NCI-H146 (cell line): ENCODE measurements around the gene ADGRG7.

ENCODE experiments used
- DNase-seq: peaks from one replicate; lab custom pipeline; 2025; lab: John Stamatoyannopoulos, UW

The ADGRG7 gene

DNA sequence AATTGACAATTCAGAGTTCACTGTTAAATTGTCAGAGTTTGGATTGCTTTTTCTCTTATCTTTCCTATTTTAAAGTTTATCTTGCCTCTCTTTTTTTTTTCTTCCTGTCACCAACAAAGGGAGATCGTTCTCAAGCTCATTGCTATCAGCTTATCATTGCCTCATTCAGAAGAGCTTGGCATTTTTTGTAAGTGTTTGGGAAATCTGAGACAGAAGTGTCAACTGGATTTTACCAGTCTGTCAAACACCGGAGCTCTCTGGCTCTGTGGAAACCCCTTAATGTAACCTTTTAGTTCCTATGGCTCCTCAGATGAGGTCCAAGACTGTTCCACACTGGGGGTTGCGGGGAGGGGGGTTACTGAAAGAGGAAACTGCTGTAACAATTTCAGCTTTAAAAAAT, 89.3 kb downstream of the ADGRG7 start:
- no peak for DNase-seq

DNA sequence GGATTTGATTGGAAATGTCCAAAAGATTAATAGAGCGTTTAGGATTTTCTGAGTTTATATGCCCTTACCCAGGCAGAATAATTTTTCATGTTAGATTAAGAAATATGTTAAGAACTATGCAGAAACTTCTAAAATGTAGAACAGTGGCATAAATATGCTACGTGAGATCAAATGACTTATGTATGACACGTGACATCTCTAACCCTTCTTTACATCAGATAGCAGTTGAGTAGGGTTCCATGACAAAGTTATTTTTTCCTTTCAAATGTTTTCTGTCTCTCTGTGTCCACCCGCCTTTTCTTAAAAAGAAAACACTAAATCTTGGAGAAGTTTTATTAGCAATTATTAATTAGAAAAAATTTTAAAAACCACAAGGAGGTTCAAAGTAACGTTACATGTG, 91.3 kb downstream of the ADGRG7 start:
- DNase-seq = no peak

DNA sequence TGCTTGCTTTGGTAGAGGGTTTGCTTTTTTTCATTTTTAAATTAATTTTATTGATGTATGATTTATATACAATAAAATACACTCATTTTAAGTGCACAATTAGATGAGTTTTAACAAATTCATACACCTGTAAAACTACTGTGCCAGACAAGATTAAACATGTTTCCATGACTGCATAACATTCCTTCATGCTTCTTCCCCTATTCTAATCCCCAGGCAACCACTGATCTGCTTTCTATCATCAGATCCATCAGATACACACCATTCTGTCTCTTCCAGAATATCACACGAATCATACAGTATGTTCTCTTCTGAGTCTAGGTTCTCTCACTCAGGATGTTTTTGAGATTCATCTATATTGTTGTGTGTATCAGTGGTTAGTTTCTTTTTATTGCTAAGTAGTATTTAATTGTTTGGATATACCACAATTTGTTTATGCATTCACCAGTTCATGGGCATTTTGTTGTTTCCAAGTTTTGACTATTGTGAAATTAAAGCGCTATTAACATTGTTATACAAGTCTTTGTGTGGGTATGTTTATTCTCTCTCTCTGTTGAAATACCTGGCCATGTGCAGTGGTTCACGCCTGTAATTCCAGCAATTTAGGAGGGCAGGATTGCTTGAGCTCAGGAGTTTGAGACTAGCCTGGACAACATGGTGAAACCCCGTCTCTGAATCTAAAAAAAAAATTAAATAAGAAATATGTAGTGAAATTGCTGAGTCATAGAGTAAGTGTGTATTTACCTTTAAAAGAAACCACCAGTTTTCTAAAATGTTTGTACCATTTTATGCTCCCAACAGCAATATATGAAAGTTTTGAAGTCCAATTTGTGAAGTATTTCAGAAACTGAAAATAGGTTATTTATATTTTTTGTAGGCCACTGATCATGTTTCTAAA, 92.9 kb downstream of the ADGRG7 start:
- no peak for DNase-seq

DNA sequence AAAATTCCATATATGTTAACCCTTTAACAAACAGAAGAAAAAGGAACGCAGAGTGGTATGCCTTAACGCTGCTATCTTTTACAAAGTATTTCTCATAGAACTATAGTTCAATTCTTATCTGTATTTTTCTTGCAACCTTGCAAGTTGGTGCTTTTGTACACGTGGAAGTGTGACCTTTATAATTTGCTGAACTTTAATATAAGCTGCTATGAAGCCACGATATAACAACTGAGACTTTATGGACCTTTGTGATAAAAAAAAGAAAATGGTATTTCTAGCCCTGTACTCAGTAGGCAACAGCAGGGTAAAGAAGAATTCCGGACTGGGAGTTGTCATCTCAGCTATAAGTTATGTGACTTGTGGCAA, 93.6 kb downstream of the ADGRG7 start:
- DNase-seq = no peak

DNA sequence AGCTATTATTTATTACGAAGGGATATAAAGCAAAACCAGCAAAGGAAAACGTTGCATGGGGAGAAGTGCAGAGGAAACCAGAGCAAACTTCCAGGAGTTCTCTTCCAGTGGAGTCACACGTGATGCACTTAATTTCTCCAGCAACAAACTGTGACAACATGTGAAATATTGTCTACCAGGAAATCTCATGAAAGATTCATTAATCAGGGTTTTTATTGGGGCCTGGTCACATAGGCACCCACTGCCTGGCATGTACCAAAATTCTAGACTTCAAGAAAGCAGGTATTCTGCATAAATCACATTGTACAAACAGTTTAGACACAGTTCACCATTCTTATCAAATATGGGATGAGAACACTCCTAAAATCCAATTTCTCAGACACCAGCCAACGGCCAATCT, 94.5 kb downstream of the ADGRG7 start:
- DNase-seq = no peak

DNA sequence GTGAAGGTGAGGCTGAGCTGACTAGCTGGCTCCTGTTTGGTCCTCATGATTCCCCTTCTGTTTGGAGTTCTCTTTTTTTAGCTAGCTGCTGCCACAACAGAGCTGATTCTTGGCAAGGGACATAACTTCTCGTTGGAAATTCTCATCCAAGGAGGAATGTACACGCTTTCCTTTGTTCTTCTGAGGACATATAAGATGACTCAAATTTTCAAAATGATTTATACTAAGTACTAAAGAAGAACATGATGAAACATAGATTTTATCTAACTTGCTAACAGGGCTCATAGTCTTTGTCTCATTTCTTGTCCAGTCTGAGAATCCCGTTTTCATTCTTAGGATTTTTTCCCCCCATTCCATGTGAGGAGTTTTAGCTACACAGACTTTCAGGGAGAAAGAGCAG, 97.0 kb downstream of the ADGRG7 start:
- DNase-seq = no peak

DNA sequence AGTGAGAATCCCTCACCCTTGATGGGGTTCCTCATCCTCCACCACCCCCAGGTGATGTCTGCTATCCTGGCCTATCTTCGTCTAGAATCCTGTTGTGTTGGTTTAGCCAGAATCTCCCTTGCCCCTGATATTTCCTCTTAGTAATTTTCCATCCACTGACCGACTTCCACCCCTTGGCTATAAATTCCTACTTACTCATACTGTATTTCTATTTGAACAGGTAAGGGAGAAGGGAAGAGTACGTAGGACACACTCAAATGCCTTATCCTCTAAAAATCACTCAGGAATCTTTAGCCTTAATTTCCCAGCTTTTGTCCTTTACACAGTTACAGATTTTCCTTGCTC, 99.2 kb downstream of the ADGRG7 start:
- DNase-seq = no peak

DNA sequence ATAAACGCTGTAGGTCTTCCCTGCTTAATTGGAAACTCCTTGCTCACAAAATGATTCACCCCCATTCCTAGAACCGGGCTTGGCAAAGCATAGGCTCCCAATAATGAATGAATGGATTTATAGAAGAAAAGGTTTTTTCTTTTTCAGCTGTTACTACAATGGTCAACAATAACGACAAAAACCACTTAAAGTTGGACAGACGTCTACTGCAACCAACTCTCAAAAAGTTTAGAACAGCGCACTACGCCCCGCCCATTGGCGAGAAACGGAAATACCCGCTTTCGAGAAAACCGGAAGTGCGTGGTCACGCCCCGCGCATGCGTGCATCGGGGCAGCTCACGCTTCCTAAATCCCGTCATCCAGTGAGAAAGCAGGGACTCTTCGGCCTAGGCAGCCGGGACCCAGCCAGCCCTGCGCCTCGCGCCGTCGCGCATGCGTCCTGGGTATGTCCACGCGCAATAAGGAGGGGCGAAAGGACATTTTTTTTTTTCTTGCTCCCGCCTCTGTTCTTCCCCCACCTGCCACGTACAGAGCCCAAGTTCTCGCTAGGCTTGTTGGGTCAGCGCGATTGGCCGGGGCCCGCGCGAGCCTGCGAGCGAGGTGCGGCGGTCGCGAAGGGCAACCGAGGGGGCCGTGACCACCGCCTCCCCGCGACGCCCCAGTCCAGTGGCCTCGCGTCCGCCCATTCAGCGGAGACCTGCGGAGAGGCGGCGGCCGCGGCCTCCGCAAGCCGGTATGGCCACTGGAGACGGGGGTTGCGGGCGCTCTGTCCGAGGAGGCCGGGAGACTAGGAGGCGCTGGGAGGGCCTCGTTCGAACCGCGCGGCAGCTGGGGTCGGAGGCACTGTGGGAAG, 99.8 kb downstream of the ADGRG7 start, which contains the start of gene TFG:
Gene TFG, plus strand, starts transcription at position 506 of the 853 bp plus-strand sequence. CDS start 4,192 bp downstream, outside the sequence.
- peak; percentile 98 for DNase-seq

DNA sequence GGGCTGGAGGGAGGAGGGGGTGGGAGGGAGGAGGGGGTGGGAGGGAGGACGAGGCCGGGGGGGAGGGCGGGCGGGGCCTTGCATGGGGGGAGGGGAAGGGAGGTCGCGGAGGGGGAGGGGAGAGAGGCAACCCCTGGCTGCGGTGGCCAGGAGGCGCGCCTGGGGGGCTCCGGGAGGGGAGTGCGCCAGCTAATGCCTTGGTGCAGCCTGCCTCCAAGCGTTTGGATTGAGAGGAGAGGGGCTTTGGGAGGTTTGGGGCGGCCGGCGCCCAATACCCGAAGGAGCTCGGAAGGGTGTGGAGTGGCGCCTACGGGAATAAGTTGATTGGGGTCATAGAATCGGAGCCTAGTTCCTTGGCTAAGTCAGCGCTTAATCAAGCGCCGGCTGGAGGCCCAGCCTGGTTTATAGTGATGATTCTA, 100.5 kb downstream of the ADGRG7 start:
- peak; percentile 49 for DNase-seq

DNA sequence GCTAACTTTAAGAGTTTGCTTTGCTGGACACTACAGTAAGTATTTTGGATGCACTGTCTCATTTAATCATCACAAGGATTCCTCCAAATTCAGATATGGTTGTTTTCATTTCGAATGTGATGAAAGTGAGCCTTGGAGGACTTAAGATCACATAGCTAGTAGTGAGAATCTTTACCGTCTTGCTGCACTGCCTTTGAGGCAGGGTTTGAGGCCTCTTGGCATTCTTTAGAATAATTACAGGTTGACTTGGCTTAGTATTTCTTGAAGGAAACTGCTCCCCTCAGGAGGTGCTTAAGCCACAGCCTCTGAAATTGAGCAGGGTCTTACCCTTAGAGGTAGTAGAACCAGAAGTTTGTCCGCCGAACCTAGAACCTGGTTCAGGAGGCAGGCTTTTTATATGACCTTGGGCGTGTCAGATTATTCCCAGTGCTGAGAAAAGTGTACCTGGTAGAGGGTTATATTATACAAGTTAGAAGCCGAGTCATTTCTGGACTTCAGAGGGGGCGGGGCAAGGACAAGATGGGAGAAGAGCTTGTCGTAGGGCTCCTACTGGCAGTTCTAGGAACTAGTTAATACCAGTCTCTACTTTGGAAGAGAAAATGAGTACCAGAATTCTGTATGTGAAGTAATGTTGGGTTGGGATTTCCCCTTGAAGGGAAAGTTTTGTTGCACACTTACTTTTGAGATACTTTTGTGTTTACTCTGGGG, 101.0 kb downstream of the ADGRG7 start:
- DNase-seq = peak; percentile 15

DNA sequence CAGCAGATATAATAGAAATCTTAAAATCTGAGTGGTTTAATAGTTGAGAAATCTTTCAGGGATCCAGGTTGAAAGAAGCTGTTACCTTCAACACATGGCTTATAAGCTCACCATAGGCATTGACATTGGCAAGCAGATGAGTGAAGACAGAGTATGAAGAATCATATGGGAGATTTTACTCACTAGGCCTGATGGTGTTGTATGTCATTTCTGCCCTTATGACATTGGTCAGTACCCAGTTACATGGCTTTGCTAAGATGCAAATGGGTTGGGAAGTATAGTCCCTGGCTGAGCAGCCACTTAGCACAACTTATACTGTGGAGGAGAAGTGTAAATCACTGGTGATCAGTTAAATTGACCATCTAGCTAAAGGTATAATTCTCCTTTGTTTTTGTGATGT, 105.8 kb downstream of the ADGRG7 start:
- no peak for DNase-seq

DNA sequence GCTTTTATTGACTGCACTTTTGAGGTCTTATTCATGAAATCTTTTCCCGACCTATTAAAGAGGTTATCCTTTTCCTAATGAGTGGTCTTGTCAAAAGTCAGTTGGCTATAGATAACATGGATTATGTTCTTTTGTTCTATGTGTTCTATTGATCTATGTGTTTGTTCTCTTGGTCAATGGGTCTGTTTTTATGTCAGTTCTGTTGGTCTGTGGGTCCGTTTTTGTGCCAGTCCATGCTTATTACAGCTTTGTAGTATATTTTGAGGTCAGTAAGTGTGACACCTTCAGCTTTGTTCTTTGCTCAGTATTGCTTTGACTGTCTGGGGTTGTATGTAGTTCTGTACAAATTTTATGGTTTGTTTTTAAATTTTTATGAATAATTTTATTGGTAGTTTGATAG, 107.7 kb downstream of the ADGRG7 start:
- no peak for DNase-seq

DNA sequence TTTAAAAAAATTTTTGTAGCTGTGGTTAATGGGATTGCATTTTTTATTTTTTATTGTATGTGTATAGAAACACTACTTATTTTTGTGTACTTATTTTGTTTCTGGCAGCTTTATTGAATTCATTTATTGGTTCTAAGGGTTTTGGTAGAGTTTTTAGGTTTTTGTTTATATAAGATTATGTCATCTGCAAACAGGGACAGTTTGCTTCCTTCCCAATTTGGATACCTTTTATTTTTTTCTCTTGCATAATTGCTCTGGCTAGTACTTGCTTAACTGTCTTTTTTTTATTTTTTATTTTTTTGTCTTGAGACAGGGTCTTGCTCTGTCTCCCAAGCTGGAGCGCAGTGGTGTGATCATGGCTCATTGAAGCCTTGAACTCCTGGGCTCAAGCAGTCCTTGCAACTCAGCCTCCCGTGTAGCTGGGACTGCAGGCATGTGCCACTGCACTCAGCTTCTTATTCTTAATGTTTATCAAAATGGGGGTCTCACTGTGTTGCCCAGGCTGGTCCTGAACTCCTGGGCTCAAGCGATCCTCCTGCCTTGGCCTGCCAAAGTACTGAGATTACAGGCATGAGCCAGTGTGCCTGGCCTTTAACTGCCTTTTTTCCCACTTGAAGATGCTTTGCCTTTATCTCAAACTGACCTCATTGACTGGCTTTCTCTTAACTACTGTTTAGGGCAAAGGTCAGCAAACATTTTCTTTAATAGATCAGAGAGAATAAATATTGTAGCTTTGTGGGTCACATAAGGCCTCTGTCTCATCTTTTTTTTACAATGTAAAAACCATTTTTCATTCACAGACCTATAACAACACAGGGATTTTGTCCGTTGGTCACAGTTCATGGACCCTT, 108.5 kb downstream of the ADGRG7 start:
- DNase-seq = no peak

DNA sequence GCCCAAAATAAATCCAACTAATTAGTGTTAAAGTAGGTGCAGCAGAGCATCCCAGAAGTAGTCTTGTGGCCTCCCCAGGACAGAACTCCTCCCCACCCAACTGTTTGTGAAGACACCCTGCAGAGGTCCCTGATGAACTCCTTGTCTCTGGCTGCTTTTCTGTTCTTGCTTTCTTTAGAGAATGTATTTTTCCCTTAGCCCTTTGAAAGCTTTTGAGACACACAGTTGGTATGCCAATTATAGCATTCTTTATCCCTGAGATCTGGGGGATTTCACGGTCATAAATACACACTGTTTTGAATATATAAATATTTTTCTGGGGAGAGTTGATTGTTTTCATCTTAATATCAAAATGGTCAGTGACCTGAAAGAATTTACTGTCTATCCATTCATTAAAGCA, 109.7 kb downstream of the ADGRG7 start:
- DNase-seq = no peak

DNA sequence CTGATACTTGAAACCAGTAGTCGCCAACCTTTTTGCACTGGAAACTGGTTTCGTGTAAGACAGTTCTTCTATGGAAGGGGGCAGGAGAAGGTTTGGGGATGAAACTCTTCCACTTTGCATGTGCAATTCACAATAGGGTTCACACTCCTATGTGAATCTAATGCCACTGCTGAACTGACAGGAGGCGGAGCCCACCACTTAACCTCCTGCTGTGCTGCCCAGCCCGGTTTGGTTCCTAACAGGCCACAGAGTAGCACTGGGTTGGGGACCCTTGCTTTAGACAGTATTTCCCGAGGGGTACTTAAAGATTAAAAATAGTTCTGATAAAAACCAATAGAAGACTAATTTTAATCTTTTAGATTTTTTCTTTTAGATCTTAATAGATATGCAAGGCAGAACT, 111.0 kb downstream of the ADGRG7 start:
- DNase-seq = no peak

DNA sequence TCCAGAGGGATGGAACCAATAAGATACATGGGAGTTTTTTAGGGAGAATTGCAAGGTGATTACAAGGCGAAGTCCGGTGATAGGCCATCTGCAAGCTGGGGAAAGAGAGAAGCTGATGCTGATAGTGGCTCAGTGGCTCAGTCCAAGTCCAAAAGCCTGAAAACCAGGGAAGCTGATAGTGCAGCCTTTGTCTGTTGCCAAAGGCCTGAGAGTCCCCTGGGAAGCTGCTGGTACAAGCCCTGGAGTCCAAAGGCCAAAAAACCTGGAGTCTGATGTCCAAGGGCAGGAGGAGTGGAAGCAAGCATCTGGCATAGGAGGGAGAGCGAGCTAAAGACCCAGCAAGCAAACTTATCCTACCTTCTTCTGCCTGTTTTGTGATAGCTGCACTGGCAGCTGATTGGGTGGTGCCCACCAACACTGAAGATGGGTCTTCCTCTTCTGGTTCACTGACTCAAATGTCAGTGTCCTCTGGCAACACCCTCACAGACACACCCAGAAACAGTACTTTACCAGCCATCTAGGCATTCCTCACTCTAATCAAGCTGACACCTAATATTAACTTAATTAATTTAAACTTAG, 116.6 kb downstream of the ADGRG7 start:
- DNase-seq = no peak

DNA sequence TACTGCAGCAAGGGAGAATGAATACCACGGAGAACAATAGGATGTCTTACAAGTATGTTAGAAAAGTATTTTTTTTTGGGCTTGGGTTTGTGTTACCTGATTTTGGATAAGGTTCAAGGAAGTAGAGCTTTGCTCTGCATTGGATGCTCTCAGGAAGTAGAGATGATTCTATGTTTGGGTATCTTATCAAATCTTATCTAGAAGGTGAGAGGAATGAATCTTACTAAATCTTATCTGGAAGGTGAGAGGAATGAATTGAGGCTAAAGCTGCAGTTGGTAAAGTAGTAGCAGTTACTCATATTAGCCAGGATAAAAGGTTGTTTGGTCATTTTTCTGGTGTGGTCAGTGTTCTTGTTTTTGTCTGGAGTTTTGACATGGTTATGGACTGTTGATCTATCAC, 117.3 kb downstream of the ADGRG7 start:
- DNase-seq = no peak

DNA sequence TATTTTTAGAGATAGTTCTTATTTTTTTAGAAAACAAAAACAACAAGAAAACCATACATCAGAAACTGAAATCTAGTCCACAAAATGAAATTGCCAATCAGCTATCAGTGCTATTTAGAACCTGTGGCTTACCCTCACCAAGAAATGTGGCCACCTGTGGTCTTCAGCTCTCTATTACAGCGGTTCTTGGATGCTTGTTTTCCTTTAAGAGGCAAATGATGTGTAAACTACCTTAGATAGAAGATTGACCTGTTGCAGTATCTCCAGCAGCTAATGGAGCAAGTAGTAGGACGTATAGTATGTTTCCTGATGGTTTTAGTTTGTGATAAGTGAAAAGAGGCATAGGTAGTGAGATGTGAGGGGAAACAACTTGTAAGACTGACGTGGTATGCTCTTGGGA, 121.1 kb downstream of the ADGRG7 start:
- no peak for DNase-seq

DNA sequence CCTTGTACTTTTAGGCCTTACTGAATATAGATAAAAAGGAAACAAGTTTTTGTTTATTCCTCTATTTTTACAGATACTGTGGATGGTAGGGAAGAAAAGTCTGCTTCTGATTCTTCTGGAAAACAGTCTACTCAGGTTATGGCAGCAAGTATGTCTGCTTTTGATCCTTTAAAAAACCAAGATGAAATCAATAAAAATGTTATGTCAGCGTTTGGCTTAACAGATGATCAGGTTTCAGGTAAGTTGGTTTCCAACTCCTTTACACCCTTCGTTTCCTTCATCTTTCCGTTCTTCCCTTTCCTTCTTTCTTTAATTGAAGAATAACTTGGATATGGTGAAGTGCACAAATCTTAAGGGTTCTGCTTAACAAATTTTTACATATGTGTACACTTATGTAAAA, 123.0 kb downstream of the ADGRG7 start:
- no peak for DNase-seq

DNA sequence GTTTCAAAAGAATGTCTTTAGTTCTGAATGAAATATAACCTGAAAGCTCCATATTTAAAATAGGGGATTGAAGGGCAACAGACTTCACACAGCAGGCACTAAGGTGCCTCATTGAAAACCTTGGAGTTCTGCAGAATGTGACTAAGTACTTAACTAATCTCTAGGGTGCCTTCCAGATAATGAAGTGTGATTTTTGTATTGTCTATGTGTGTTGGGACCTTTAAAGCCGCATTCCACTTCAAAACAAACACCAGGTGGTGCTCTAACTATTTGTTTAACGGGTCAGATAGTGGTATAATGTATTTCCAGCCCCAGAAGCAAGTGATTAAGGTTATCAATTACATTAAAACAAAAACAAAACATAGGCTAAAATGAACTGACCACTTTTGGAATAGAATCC, 127.9 kb downstream of the ADGRG7 start:
- DNase-seq = peak; percentile 7

DNA sequence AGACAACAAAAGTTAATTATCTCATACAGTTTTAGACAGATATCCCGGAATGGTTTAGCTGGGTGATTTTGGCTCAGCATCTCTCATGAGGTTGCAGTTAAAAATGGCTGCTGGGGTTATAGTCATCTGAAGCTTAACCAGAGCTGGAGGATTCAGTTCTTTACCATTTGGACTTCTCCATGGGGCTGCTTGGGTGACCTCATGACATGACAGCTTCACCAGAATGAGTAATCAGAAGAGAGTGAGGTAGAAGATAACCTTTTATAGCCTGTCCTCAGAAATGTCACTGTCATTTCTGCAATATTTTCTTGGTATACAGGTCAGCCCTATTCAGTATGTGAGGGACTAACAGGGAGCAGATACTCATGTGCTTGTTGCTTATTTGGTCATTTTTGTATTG, 130.8 kb downstream of the ADGRG7 start:
- no peak for DNase-seq
